ENCODE results near the gene UGCG.

The UGCG gene

DNA sequence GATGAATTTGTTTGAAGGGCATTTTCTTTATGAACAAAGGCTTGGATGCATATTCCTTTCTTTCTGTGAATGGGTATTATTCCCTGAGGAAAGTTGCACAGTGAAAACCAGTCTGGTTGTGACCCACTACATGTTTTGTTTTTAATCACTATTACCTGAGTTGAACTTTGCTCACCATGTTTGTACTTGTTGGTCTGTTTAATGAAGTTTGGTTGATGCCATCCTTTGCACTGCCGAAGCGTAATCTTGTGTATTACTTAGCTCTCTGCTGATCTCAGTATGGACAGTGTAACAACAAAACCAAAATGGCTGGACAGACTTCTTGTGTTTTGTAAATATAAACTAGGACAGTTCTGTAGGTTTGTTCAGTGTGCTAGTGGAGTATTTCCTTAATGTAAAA is 38.1 kb downstream of the UGCG start:
- Histone ChIP-seq H3K4me3 (no peak overlapping the region), H3K9ac (no peak overlapping the region), H3K36me3 (peaks cover 58 to 77% (median 65%) of the 10 kb centered on the region in 11 experiments), H4K20me1 (no peaks in the 10 kb centered on the region), H3K9me3 (replicated peaks in 1 of 11) (no peaks in the 10 kb centered on the region), H3K27me3 (no peaks in the 10 kb centered on the region), H3K27ac (no peak overlapping the region), H3K4me2 (no peak overlapping the region), H3K4me1 (peaks cover 11 to 33% (median 18%) of the 10 kb centered on the region in 10 experiments)
- no peak for TF ChIP-seq Cebpa-rat (IDR thresholded peaks at IDR 0.05)

- H3K4me2 ChIP-seq, result no peak overlapping the region
- H3K36me3 ChIP-seq, result peaks cover 42 to 61% (median 49%) of the 10 kb centered on the region in 11 experiments
- TF ChIP-seq Cebpa-rat (IDR thresholded peaks at IDR 0.05), result no peak
- no peaks in the 10 kb centered on the region for H3K9me3 ChIP-seq (replicated peaks in 1 of 11)
- peaks cover 11 to 33% (median 18%) of the 10 kb centered on the region in 10 experiments for H3K4me1 ChIP-seq
- no peak overlapping the region for H3K4me3 ChIP-seq
- H3K9ac ChIP-seq, result no peak overlapping the region
- H3K27ac ChIP-seq, result 0 out of 22 replicates have a peak overlapping the region, but pooled peaks of 1 of the 11 experiments have one; percentile 39
- H3K27me3 ChIP-seq, result no peaks in the 10 kb centered on the region
- no peaks in the 10 kb centered on the region for H4K20me1 ChIP-seq
Observed at GRCh38 chr9:111936391-111936790, 39.8 kb downstream of the UGCG start.

DNA sequence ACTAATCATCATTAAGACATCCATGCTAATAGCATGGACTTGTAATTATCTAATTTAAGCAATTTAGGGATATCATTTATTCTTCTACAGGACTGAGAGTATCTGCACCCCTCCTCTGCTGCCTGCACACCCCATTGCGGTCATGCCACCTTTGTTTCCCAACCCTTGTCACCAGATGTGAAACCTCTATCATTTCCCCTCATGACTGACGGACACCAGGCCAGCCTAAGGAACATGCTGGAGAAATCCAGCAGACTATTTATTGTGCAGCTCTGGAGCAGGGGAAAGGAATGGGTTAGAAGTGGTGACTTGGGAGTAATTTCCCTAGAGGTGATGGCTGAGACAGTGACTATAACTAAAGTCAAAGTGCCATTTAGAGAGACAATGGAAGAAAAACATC is 40.7 kb downstream of the UGCG start:
- no peak overlapping the region for H3K4me3 ChIP-seq
- no peaks in the 10 kb centered on the region for H3K9me3 ChIP-seq (replicated peaks in 1 of 11)
- TF ChIP-seq Cebpa-rat (IDR thresholded peaks at IDR 0.05), result no peak
- peak overlapping the region in 10 of 11 experiments; percentile 10 to 75 (median 54); a peak in 19 of 22 replicates for H3K4me2 ChIP-seq
- peak overlapping the region in 7 of 11 experiments; percentile 3 to 71 (median 33); a peak in 8 of 22 replicates for H3K27ac ChIP-seq
- H3K36me3 ChIP-seq, result peaks cover 33 to 51% (median 40%) of the 10 kb centered on the region in 11 experiments
- peak overlapping the region in 1 of 11 experiments; percentile 10; a peak in 1 of 22 replicates for H3K9ac ChIP-seq
- H4K20me1 ChIP-seq, result no peaks in the 10 kb centered on the region
- H3K4me1 ChIP-seq, result peaks cover 11 to 33% (median 18%) of the 10 kb centered on the region in 10 experiments
- no peaks in the 10 kb centered on the region for H3K27me3 ChIP-seq

- Histone ChIP-seq H3K4me3 (0 out of 20 replicates have a peak overlapping the region, but pooled peaks of 1 of the 10 experiments have one; percentile 4), H3K36me3 (peaks cover 28 to 45% (median 34%) of the 10 kb centered on the region in 11 experiments), H3K4me2 (peak overlapping the region; percentile 10 to 75 (median 43); a peak in 21 of 22 replicates), H3K9ac (peak overlapping the region in 1 of 11 experiments; percentile 10; a peak in 1 of 22 replicates), H3K9me3 (replicated peaks in 1 of 11) (no peaks in the 10 kb centered on the region), H3K27me3 (no peaks in the 10 kb centered on the region), H3K27ac (peak overlapping the region in 8 of 11 experiments; percentile 3 to 71 (median 25); a peak in 11 of 22 replicates), H4K20me1 (no peaks in the 10 kb centered on the region), H3K4me1 (peaks cover 11 to 33% (median 18%) of the 10 kb centered on the region in 10 experiments)
- no peak for TF ChIP-seq Cebpa-rat (IDR thresholded peaks at IDR 0.05)
Observed at GRCh38 chr9:111937781-111938426, 41.3 kb downstream of the UGCG start.

DNA sequence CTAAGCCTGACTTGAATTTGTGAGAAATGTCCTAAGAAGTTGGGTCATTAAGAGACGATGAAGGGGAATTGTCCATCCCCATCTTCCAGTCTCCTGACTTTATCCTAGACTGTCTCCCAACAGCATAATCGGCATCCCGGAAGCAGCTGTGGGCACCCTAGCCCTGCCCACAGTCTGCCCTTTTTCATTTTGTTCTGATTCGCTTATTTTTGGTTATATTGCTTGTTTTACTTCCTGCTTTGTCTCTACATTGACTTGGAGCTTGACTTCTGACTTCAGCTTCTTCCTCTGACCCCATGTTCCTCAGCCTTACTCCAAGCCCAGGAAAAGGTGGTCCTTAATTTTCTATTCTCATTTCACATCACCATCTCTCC is 41.8 kb downstream of the UGCG start:
- peak overlapping the region in 1 of 11 experiments; percentile 10; a peak in 1 of 22 replicates for H3K9ac ChIP-seq
- peak overlapping the region in 6 of 11 experiments; percentile 8 to 71 (median 36); a peak in 10 of 22 replicates for H3K27ac ChIP-seq

DNA sequence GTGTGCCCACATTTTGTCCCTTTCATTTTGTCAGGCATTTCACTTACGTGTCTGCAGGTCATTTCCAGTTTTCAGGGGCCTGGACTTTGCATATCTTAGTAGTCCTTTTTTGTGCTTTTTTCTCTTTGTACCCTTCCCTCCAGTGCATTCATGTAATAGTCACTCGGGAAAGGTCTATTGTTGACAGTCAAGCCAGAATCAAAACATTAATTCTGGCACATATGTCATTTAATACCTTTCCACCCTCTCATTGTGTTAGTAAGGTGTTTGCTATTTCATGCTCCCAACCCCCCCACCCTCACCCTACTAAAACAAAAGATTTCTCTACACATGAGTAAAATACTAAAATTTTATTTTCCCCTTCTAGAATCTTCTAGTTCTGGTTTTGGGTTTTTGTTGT is 42.7 kb downstream of the UGCG start:
- no peak overlapping the region for H3K9ac ChIP-seq
- peaks cover 16 to 36% (median 27%) of the 10 kb centered on the region in 10 experiments for H3K4me1 ChIP-seq
- peak overlapping the region in 2 of 11 experiments; percentile 68 to 75; a peak in 4 of 22 replicates for H3K4me2 ChIP-seq
- H3K4me3 ChIP-seq, result no peak overlapping the region
- H4K20me1 ChIP-seq, result no peaks in the 10 kb centered on the region
- TF ChIP-seq Cebpa-rat (IDR thresholded peaks at IDR 0.05), result no peak
- H3K27ac ChIP-seq, result no peak overlapping the region; a peak in 1 of 22 replicates
- H3K27me3 ChIP-seq, result no peaks in the 10 kb centered on the region
- no peaks in the 10 kb centered on the region for H3K9me3 ChIP-seq (replicated peaks in 1 of 11)
- H3K36me3 ChIP-seq, result peaks cover 16 to 31% (median 20%) of the 10 kb centered on the region in 11 experiments

More for the DNA sequence above, 41.8 kb downstream of the UGCG start:
- 0 out of 20 replicates have a peak overlapping the region, but pooled peaks of 1 of the 10 experiments have one; percentile 4 for H3K4me3 ChIP-seq
- no peaks in the 10 kb centered on the region for H4K20me1 ChIP-seq
- H3K27me3 ChIP-seq, result no peaks in the 10 kb centered on the region
- peaks cover 11 to 33% (median 20%) of the 10 kb centered on the region in 10 experiments for H3K4me1 ChIP-seq
- H3K9me3 ChIP-seq (replicated peaks in 1 of 11), result no peaks in the 10 kb centered on the region
- peak overlapping the region; percentile 10 to 75 (median 43); a peak in 16 of 22 replicates for H3K4me2 ChIP-seq
- TF ChIP-seq Cebpa-rat (IDR thresholded peaks at IDR 0.05), result no peak
- peaks cover 23 to 40% (median 28%) of the 10 kb centered on the region in 11 experiments for H3K36me3 ChIP-seq

GRCh38 chr9:111940697-111941096 is 44.1 kb downstream of the UGCG start:
- H3K4me1 ChIP-seq, result peaks cover 27 to 50% (median 40%) of the 10 kb centered on the region in 10 experiments
- H3K27me3 ChIP-seq, result no peaks in the 10 kb centered on the region

DNA sequence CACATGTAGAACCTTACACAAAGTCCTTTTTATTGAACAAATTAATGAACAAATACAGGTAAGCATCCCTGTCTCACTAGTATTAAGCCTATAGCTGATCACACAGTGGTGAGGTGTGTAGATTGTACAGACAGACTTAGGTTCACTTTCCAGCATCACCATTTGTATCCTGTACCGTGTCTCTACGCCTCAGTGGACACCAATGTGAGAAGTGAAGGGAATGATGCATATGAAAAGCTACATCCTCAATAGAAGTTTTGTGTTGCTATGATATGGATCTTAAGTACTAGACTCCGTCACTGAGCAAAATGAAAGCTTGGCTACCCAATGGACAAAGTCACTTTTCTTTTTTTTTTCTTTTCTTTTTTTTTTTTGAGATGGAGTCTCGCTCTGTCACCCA is 46.6 kb downstream of the UGCG start:
- Histone ChIP-seq H3K4me3 (no peak overlapping the region), H4K20me1 (no peaks in the 10 kb centered on the region), H3K4me1 (peaks cover 17 to 35% (median 29%) of the 10 kb centered on the region in 10 experiments), H3K27ac (no peak overlapping the region), H3K9me3 (replicated peaks in 1 of 11) (no peaks in the 10 kb centered on the region), H3K4me2 (peak overlapping the region in 1 of 11 experiments; percentile 55; a peak in 2 of 22 replicates), H3K27me3 (no peaks in the 10 kb centered on the region), H3K9ac (no peak overlapping the region), H3K36me3 (peaks cover 0 to 3% (median 0%) of the 10 kb centered on the region in 11 experiments; a peak in 1 of 22 replicates)
- TF ChIP-seq Cebpa-rat (IDR thresholded peaks at IDR 0.05), result no peak

More at GRCh38 chr9:111940697-111941096, 44.1 kb downstream of the UGCG start:
- Histone ChIP-seq H3K36me3 (peaks cover 5 to 17% (median 8%) of the 10 kb centered on the region in 11 experiments; a peak in 20 of 22 replicates), H3K27ac (no peak overlapping the region), H3K4me3 (no peak overlapping the region), H3K9me3 (replicated peaks in 1 of 11) (no peaks in the 10 kb centered on the region), H3K4me2 (no peak overlapping the region), H3K9ac (no peak overlapping the region), H4K20me1 (no peaks in the 10 kb centered on the region)
- no peak for TF ChIP-seq Cebpa-rat (IDR thresholded peaks at IDR 0.05)

- Histone ChIP-seq H3K9ac (no peak overlapping the region), H3K4me3 (no peak overlapping the region), H3K27me3 (no peaks in the 10 kb centered on the region), H4K20me1 (no peaks in the 10 kb centered on the region), H3K36me3 (no peaks in the 10 kb centered on the region), H3K4me1 (peaks cover 18 to 34% (median 28%) of the 10 kb centered on the region in 10 experiments), H3K27ac (peak overlapping the region in 3 of 11 experiments; percentile 21 to 67 (median 63); a peak in 3 of 22 replicates), H3K9me3 (replicated peaks in 1 of 11) (no peaks in the 10 kb centered on the region), H3K4me2 (peak overlapping the region in 7 of 11 experiments; percentile 45 to 61 (median 55); a peak in 9 of 22 replicates)
- no peak for TF ChIP-seq Cebpa-rat (IDR thresholded peaks at IDR 0.05)
Observed at GRCh38 chr9:111943746-111944145, 47.1 kb downstream of the UGCG start.
